Measurements from ENCODE around the gene MICAL3. TPM values are rescaled to one million over a fixed set of nuclear protein-coding genes. Genes with fewer than 3 reads are reported as not detected.
"Not testable (repeated sequence)": the region's sequence is repeated elsewhere in the genome, so short reads cannot be mapped to it uniquely, and the experiment has no call there.

MICAL3 gene
- total RNA-seq, result 10 to 100 TPM; 24.3 to 29.7 (median 28.2) TPM

- no peak for DNase-seq (ENCODE audit: low spot score in 2 of 2)
- intact Hi-C loops (cut with DNase I; ENCODE audit: low total_unique reads), result no loop called here
- 2 to 3% methylated on average over 18 to 48 of the region's 56 CpGs for WGBS, 2 donors
- peak within 1 kb of the TSS; percentile 41 for H3K4me3 ChIP-seq (ENCODE audit: low read depth, poor library complexity, severe bottlenecking)
- TF ChIP-seq CTCF (IDR thresholded peaks at IDR 0.05) (no peak), POLR2A (IDR thresholded peaks at IDR 0.05) (no peak)
Measured at GRCh38 chr22:18024276-18024939, at the start of gene MICAL3. Gene MICAL3, minus strand, starts transcription at chr22:18024561. Its CDS starts 117,749 bp downstream, at chr22:17906812.

GRCh38 chr22:18073927-18074326, 49.6 kb upstream of the MICAL3 start:
- 86 to 94% methylated on average over 4 of the region's 4 CpGs for WGBS, 2 donors
- intact Hi-C loops (cut with DNase I; ENCODE audit: low total_unique reads); H3K4me3 ChIP-seq (ENCODE audit: low read depth, poor library complexity, severe bottlenecking): not testable (repeated sequence)
- peak in 1 of 2 donors; percentile 63 for DNase-seq (ENCODE audit: low spot score in 2 of 2)

GRCh38 chr22:18073467-18073866, 49.1 kb upstream of the MICAL3 start:
- H3K4me3 ChIP-seq (ENCODE audit: low read depth, poor library complexity, severe bottlenecking), result no peak overlapping the region
- no peak for TF ChIP-seq POLR2A (IDR thresholded peaks at IDR 0.05)
- TF ChIP-seq CTCF (IDR thresholded peaks at IDR 0.05), result no peak
- intact Hi-C loops (cut with DNase I; ENCODE audit: low total_unique reads), result no loop called here
- no peak for DNase-seq (ENCODE audit: low spot score in 2 of 2)
- WGBS, 2 donors, result 91 to 98% methylated on average over 2 of the region's 2 CpGs

GRCh38 chr22:18071968-18072310, 47.6 kb upstream of the MICAL3 start:
- 44 to 69% methylated on average over 1 of the region's 1 CpG for WGBS, 2 donors
- no peak for DNase-seq (ENCODE audit: low spot score in 2 of 2)
- no peak overlapping the region for H3K4me3 ChIP-seq (ENCODE audit: low read depth, poor library complexity, severe bottlenecking)
- intact Hi-C loops (cut with DNase I; ENCODE audit: low total_unique reads), result no loop called here
- TF ChIP-seq POLR2A (IDR thresholded peaks at IDR 0.05), result no peak
- no peak for TF ChIP-seq CTCF (IDR thresholded peaks at IDR 0.05)

GRCh38 chr22:18071307-18071967, 47.1 kb upstream of the MICAL3 start:
- intact Hi-C loops (cut with DNase I; ENCODE audit: low total_unique reads); DNase-seq (ENCODE audit: low spot score in 2 of 2); H3K4me3 ChIP-seq (ENCODE audit: low read depth, poor library complexity, severe bottlenecking): not testable (repeated sequence)
- WGBS, 2 donors, result 86 to 87% methylated on average over 7 of the region's 7 CpGs

GRCh38 chr22:18070556-18071306, 46.4 kb upstream of the MICAL3 start:
- no peak for DNase-seq (ENCODE audit: low spot score in 2 of 2)
- no peak for TF ChIP-seq POLR2A (IDR thresholded peaks at IDR 0.05)
- TF ChIP-seq CTCF (IDR thresholded peaks at IDR 0.05), result no peak
- 57 to 59% methylated on average over 14 of the region's 14 CpGs for WGBS, 2 donors
- intact Hi-C loops (cut with DNase I; ENCODE audit: low total_unique reads), result no loop called here
- no peak overlapping the region for H3K4me3 ChIP-seq (ENCODE audit: low read depth, poor library complexity, severe bottlenecking)
